GM18499 (cell line): ENCODE measurements around the gene OR51B6.
"Not testable (repeated sequence)": the region's sequence is repeated elsewhere in the genome, so short reads cannot be mapped to it uniquely, and the experiment has no call there.

ENCODE experiments used
- ATAC-seq: cut with Tn5 transposase; IDR thresholded peaks from one replicate; pipeline ENCODE4 v1.9.1; 2021; ENCODE audit warnings: moderate number of reproducible peaks; ENCODE audit not compliant: insufficient read depth, unreplicated experiment

OR51B6 gene

DNA sequence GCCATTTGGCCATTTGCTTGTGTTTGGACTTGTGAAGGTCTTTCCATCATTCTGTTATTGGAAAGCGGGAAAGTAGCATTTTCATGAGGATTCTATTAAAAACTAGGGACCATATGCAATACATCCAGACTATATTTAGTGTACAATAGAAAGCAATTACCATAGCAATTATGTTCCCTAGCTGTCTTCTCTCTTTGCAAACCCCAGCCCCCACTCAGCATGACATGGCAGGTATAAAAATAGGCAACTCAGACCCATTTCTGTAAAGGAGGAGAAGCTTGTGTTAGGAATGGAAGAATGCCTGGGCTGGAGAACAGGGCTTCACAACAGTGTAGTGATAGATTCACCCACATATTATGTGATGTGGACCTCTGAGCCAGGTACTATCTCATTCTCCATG lies 12.4 kb downstream of the OR51B6 start:
- no peak for ATAC-seq

DNA sequence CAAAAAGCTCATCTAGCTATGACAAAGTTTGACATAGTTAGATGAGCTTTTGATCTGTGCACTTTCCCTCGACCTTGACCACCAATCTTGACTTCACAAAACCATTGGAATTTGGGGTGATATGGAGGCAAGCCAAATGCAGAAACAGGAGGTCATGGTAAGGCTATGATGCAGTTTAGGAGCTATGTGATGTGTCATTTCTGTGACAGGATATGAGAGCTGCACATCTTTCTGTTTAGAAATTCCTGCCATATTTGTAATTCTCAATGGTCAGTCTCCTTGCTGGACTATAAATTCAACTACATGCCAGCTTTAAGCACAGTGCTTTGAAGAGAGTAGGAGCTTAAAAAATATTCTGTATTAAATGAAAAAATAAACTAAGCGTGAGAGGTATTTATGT lies 12.9 kb downstream of the OR51B6 start:
- no peak for ATAC-seq

DNA sequence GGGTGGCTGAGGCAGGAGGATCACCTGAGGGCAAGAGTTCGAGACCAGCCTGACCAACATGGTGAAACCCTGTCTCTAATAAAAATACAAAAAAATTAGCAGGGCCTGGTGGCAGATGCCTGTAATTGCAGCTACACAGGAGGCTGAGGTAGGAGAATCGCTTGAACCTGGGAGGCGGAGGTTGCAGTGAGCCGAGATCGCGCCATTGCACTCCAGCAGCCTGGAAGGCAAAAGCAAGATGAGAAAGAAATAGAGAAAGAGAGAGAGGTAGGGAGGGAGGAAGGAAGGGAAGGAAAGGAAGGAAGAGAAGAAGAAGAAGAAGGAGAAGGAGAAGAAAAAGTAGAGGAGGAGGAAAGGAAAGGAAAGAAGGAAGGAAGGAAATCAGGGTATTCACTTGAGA lies 15.1 kb downstream of the OR51B6 start:
- not testable (repeated sequence) for ATAC-seq

DNA sequence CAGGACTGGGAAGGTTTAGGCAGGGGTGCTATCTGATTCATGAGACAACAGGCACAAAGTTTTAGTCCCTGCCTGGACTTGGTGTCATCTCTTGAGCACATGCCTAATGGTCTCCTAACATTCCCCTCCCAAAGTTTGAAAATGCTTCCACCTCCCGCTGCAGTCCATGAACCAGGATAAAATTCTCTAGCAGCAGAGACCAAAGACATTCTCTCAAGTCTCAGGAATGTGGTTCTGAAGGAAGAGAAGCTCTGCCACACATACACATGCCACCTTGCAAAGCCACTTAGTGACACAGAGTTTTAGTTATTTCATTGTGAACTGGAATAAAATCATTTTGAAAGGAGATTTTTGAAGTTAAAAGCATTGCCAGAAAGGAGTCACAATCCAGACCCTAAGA lies 15.5 kb downstream of the OR51B6 start:
- ATAC-seq = no peak

- ATAC-seq = no peak
Observed at GRCh38 chr11:5367448-5368074, 16.3 kb downstream of the OR51B6 start.

- ATAC-seq = no peak
Observed at GRCh38 chr11:5368502-5369043, 17.3 kb downstream of the OR51B6 start.

GRCh38 chr11:5369789-5370188 lies 18.5 kb downstream of the OR51B6 start:
- ATAC-seq = no peak

GRCh38 chr11:5380740-5381342 lies 29.5 kb downstream of the OR51B6 start:
- ATAC-seq = peak; percentile 82

- ATAC-seq = no peak
Observed at GRCh38 chr11:5383576-5383975, 32.3 kb downstream of the OR51B6 start, which contains the start of gene OR51M1. TSS of gene OR51M1 (plus strand) at chr11:5383812. CDS start at chr11:5389399, 5,587 bp downstream.

- no peak for ATAC-seq
Observed at GRCh38 chr11:5384335-5384734, 33.0 kb downstream of the OR51B6 start.

DNA sequence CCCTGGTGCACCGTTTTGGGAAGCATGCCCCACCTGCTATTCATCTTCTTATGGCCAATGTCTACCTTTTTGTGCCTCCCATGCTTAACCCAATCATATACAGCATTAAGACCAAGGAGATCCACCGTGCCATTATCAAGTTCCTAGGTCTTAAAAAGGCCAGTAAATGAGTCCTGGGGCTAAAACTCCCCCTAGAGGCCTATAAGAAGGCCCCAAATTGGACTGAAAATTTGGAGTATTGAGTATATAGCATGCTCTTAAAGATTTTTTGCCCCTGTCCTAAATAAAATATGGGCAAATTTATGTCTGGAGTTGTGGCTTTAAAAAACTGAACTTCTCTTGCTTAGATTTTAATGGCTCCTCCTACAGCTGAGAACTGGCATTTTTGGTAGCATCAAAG lies 38.9 kb downstream of the OR51B6 start:
- ATAC-seq = no peak

- ATAC-seq = no peak
Observed at GRCh38 chr11:5394091-5394490, 42.8 kb downstream of the OR51B6 start.

DNA sequence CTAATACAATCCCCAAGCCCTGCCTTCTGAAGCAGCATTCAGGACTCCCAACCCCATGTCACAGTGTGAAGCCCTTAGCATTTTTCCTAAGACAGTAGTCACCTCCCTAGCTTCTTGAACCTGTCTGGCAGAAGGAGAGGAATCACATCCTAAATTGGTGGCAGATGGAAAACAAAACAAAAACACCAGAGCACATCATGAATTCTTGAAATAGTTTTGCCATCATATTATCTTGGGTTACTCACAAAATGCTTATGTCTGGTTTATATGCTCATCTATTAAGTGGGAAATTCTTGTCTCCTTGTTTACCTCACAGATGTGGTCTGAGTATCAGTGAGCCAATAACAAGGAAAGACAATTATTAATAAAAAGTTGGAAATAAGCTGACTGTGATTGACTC lies 47.6 kb downstream of the OR51B6 start:
- no peak for ATAC-seq
